GM06990 (cell line): ENCODE data around the gene CLEC19A.

ENCODE experiments used
- DNase-seq: peaks from one replicate; pipeline ENCODE4 v3.0.0-alpha.2; 2011; ENCODE audit not compliant: insufficient read length; ENCODE audit errors: extremely low read depth
- H3K27me3 ChIP-seq: replicated peaks from 2 replicates; pipeline ENCODE4 v1.6.0; 2011; ENCODE audit warnings: low read length; ENCODE audit not compliant: control insufficient read depth, insufficient read depth
- H3K36me3 ChIP-seq: 2 replicates; pipeline ENCODE4 v1.5.1; 2011; ENCODE audit warnings: low read length; ENCODE audit not compliant: control insufficient read depth, insufficient read depth
- H3K4me3 ChIP-seq: replicated peaks from 2 replicates; pipeline ENCODE4 v1.5.1; 2011; ENCODE audit warnings: low read depth, mild to moderate bottlenecking, control low read depth, low read length
- CTCF ChIP-seq: IDR thresholded peaks from 2 replicates; pipeline ENCODE4 v1.5.1; 2011; ENCODE audit warnings: low read length, control low read depth, mild to moderate bottlenecking, inconsistent platforms; ENCODE audit not compliant: insufficient read depth, poor library complexity, severe bottlenecking

Gene CLEC19A

GRCh38 chr16:19240494-19240893 is 45.0 kb upstream of the CLEC19A start:
- no peak overlapping the region for H3K4me3 ChIP-seq
- DNase-seq = no peak
- no peaks in the 10 kb centered on the region for H3K36me3 ChIP-seq
- no peaks in the 10 kb centered on the region for H3K27me3 ChIP-seq
- no peak for TF ChIP-seq CTCF

- no peak for DNase-seq
- Histone ChIP-seq H3K4me3 (no peak overlapping the region), H3K27me3 (no peaks in the 10 kb centered on the region), H3K36me3 (no peaks in the 10 kb centered on the region)
- TF ChIP-seq CTCF = no peak
Observed at GRCh38 chr16:19241512-19241911, 44.0 kb upstream of the CLEC19A start.

GRCh38 chr16:19242186-19242585 is 43.3 kb upstream of the CLEC19A start:
- Histone ChIP-seq H3K27me3 (no peaks in the 10 kb centered on the region), H3K36me3 (no peaks in the 10 kb centered on the region), H3K4me3 (no peak overlapping the region)
- TF ChIP-seq CTCF = no peak
- DNase-seq = no peak

- no peaks in the 10 kb centered on the region for H3K27me3 ChIP-seq
- H3K36me3 ChIP-seq = no peaks in the 10 kb centered on the region
- no peak for DNase-seq
- H3K4me3 ChIP-seq = no peak overlapping the region
- TF ChIP-seq CTCF = no peak
Observed at GRCh38 chr16:19242987-19243575, 42.5 kb upstream of the CLEC19A start.

GRCh38 chr16:19245326-19245925 is 40.1 kb upstream of the CLEC19A start:
- no peak for TF ChIP-seq CTCF
- H3K27me3 ChIP-seq = no peaks in the 10 kb centered on the region
- H3K36me3 ChIP-seq = no peaks in the 10 kb centered on the region
- H3K4me3 ChIP-seq = no peak overlapping the region
- no peak for DNase-seq

GRCh38 chr16:19252904-19253303 is 32.6 kb upstream of the CLEC19A start:
- no peak for DNase-seq
- no peak for TF ChIP-seq CTCF
- H3K4me3 ChIP-seq = no peak overlapping the region
- H3K27me3 ChIP-seq = no peaks in the 10 kb centered on the region
- no peaks in the 10 kb centered on the region for H3K36me3 ChIP-seq
